ENCODE measurements around the gene UMODL1. TPM values are rescaled to one million over a fixed set of nuclear protein-coding genes. Genes with fewer than 3 reads are reported as not detected.

Gene UMODL1
- total and polyA plus RNA-seq, 2 donors from 2014 or later = 0.39 TPM; not detected in 1

DNA sequence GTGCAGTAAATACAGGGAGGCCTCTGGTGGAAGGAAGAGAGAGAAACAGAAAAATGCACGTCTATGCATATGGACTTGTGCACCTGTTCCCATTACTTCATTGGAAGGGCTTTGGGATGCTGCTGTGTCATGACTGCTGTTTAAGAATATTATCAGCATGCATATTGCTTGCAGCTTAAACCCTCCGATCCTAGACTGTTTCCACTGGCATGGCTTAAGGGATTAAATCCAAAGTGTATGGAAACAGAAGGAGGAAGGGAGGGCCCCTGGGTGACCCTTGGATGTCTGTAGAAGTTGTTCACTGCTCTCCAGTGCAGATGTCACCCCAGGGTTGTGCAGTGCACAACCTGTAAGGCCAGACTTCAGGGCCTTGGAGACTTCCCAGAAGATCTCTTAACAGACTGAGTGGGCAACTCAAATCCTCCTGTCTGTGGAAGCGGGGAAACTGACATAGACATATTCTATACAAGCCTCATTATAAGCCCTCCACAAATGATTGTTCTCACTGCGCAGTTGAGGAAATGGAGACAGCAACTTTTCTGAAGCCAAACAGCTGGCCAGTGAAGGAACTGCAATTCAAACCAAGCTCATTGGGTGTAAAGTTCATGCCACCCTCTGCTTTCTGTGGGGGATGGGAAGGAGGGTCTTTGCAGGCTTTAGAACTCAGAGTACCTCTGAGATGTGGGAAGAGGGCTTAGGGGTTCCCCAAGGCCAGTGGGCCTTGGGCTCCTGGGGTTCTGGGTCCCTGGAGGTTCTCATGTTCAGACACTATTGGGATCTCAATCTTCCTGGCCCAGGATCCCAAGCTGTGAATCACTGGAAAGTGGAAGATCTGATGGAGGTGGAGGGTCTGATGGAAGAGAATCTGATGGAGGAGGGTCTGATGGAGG is 73.8 kb downstream of the UMODL1 start:
- Histone ChIP-seq H3K36me3 (ENCODE audit: control insufficient read depth in 2 of 3, insufficient read depth in 3 of 3, low read length in 3 of 3) (no peaks in the 10 kb centered on the region), H3K9me3 (ENCODE audit: control insufficient read depth in 2 of 3, insufficient read depth in 1 of 3, low read length in 3 of 3) (no peaks in the 10 kb centered on the region), H3K4me3 (ENCODE audit: low read length in 3 of 3) (no peak overlapping the region), H3K27me3 (ENCODE audit: control insufficient read depth, insufficient read depth, low read length) (no peaks in the 10 kb centered on the region), H3K9ac (ENCODE audit: low read length in 3 of 3) (no peak overlapping the region), H3K27ac (ENCODE audit: low read depth in 2 of 2, low read length in 2 of 2) (no peak overlapping the region), H3K4me1 (ENCODE audit: control insufficient read depth in 2 of 3, insufficient read depth in 2 of 3, low read depth in 1 of 3, low read length in 3 of 3) (no peaks in the 10 kb centered on the region)
- intact Hi-C loops (cut with DNase I) = loop anchor here (5.0 kb wide), 1 partner anchor 112 kb away; no protein-coding TSS in a partner anchor
- FAIRE-seq = no peak
- DNase-seq = peak in 1 of 5 donors; percentile 4
- TF ChIP-seq, protein P1, sequence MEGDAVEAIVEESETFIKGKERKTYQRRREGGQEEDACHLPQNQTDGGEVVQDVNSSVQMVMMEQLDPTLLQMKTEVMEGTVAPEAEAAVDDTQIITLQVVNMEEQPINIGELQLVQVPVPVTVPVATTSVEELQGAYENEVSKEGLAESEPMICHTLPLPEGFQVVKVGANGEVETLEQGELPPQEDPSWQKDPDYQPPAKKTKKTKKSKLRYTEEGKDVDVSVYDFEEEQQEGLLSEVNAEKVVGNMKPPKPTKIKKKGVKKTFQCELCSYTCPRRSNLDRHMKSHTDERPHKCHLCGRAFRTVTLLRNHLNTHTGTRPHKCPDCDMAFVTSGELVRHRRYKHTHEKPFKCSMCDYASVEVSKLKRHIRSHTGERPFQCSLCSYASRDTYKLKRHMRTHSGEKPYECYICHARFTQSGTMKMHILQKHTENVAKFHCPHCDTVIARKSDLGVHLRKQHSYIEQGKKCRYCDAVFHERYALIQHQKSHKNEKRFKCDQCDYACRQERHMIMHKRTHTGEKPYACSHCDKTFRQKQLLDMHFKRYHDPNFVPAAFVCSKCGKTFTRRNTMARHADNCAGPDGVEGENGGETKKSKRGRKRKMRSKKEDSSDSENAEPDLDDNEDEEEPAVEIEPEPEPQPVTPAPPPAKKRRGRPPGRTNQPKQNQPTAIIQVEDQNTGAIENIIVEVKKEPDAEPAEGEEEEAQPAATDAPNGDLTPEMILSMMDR (IDR thresholded peaks at IDR 0.05; ENCODE audit: borderline replicate concordance, extremely low read depth, insufficient read depth) = no peak

DNA sequence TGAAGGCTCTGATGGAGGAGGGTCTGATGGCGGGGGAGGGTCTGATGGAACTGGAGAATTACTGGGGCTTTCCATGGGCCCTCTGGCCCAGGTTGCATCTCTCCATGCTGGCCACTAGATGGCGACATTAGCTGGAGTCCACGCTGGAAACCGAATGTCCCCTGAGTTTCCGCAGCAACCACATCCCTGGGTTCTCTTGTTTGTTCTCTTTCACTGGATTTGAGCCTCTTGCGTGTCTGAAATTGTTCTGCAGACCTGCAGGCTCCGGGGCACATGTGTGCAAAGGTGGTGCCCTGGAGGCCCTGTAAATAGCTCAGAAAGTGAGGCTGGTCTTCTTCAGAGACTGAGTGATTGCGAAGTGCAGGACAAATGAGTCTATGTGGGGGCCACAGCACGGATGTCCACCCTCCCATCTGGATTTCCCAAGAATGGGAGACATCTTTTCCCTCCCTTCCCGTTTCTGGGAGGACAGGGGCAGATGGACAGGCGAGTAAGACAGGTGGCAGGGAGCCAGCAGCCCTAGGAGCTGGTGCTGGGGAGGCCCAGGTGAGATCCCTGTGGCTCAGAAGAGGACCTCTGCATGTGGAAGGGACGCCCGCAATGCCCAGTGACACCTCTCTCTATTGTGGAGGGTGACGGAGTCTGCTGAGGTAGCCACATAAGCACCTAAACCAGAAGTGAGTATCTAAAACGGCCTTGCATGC is 74.6 kb downstream of the UMODL1 start:
- Histone ChIP-seq H3K36me3 (ENCODE audit: control insufficient read depth in 2 of 3, insufficient read depth in 3 of 3, low read length in 3 of 3) (no peaks in the 10 kb centered on the region), H3K9ac (ENCODE audit: low read length in 3 of 3) (no peak overlapping the region), H3K4me3 (ENCODE audit: low read length in 3 of 3) (no peak overlapping the region), H3K27me3 (ENCODE audit: control insufficient read depth, insufficient read depth, low read length) (no peaks in the 10 kb centered on the region), H3K27ac (ENCODE audit: low read depth in 2 of 2, low read length in 2 of 2) (no peak overlapping the region), H3K9me3 (ENCODE audit: control insufficient read depth in 2 of 3, insufficient read depth in 1 of 3, low read length in 3 of 3) (no peaks in the 10 kb centered on the region), H3K4me1 (ENCODE audit: control insufficient read depth in 2 of 3, insufficient read depth in 2 of 3, low read depth in 1 of 3, low read length in 3 of 3) (peaks cover 0 to under 1% (median 0%) of the 10 kb centered on the region in 3 donors)
- DNase-seq = peak in 4 of 5 donors; percentile 73 to 86 (median 80)
- TF ChIP-seq, protein P1 (IDR thresholded peaks at IDR 0.05; ENCODE audit: borderline replicate concordance, extremely low read depth, insufficient read depth) = peak; percentile 91
- no peak for FAIRE-seq
- intact Hi-C loops (cut with DNase I) = loop anchor here (5.0 kb wide), 1 partner anchor 112 kb away; no protein-coding TSS in a partner anchor

DNA sequence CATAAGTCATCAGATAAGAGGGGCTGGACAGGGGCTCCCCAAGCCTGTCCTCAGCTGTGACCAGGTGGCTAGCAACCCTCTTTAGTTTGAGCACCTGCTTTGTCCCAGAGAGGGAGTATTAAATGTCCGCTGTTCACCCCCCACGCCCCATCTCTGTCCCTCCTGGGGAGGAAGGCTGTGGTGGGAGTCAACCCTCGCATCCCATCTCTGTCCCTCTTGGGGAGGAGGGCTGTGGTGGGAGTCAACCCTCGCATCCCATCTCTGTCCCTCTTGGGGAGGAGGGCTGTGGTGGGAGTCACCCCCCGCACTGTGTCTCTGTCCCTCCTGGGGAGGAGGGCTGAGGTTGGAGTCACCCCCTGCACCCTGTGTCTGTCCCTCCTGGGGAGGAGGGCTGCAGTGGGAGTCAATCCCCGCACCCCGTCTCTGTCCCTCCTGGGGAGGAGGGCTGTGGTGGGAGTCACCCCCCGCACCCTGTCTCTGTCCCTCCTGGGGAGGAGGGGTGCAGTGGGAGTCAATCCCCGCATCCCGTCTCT is 75.2 kb downstream of the UMODL1 start:
- TF ChIP-seq, protein P1 (IDR thresholded peaks at IDR 0.05; ENCODE audit: borderline replicate concordance, extremely low read depth, insufficient read depth) = no peak
- no peaks in the 10 kb centered on the region for H3K27me3 ChIP-seq (ENCODE audit: control insufficient read depth, insufficient read depth, low read length)
- no peak overlapping the region for H3K27ac ChIP-seq (ENCODE audit: low read depth in 2 of 2, low read length in 2 of 2)
- H3K4me1 ChIP-seq (ENCODE audit: control insufficient read depth in 2 of 3, insufficient read depth in 2 of 3, low read depth in 1 of 3, low read length in 3 of 3) = peaks cover 0 to 5% (median 3%) of the 10 kb centered on the region in 3 donors
- FAIRE-seq (no peak), DNase-seq (no peak)
- H3K9ac ChIP-seq (ENCODE audit: low read length in 3 of 3) = no peak overlapping the region
- no peaks in the 10 kb centered on the region for H3K36me3 ChIP-seq (ENCODE audit: control insufficient read depth in 2 of 3, insufficient read depth in 3 of 3, low read length in 3 of 3)
- no peak overlapping the region for H3K4me3 ChIP-seq (ENCODE audit: low read length in 3 of 3)
- intact Hi-C loops (cut with DNase I) = loop anchor here (5.0 kb wide), 1 partner anchor 111 kb away; no protein-coding TSS in a partner anchor
- no peaks in the 10 kb centered on the region for H3K9me3 ChIP-seq (ENCODE audit: control insufficient read depth in 2 of 3, insufficient read depth in 1 of 3, low read length in 3 of 3)

Measured in kidney (tissue), 14 donors.